ENCODE data around the gene BEND5. TPM values are rescaled to one million over a fixed set of nuclear protein-coding genes. Genes with fewer than 3 reads are reported as not detected.

BEND5 gene
- total RNA-seq, result 1.8 and 6.9 TPM in 2 replicates

GRCh38 chr1:48776393-48777218 lies at the start of gene BEND5:
BEND5 (minus strand) TSS chr1:48776891; CDS start chr1:48776831, 60 bp downstream.

